Body of pancreas (tissue), 4 donors: Measurements from ENCODE around the gene PACRG.

Source experiments
- CTCF ChIP-seq, 7 experiments: fragments of 450-650 bp in 4 of 7; fragments of 200-600 bp in 3 of 7; sonication (generic) in 3 of 7; IDR thresholded peaks; one replicate each; pipeline ENCODE4 v1.5.1; 2016 to 2019; ENCODE audit warnings: antibody characterized with exemption in 7 of 7
- POLR2A ChIP-seq, 3 donors: fragments of 450-650 bp; IDR thresholded peaks; one replicate each; pipeline ENCODE4 v1.6.1; 2016; ENCODE audit warnings: antibody characterized with exemption in 3 of 3, mild to moderate bottlenecking in 2 of 3

GRCh38 chr6:162952423-162952822 lies 224.6 kb downstream of the PACRG start:
- TF ChIP-seq CTCF (IDR thresholded peaks at IDR 0.05) (no peak), POLR2A (IDR thresholded peaks at IDR 0.05) (no peak)
